A673 (cell line): Measurements from ENCODE around the gene ANKS1B. TPM values are rescaled to one million over a fixed set of nuclear protein-coding genes. Genes with fewer than 3 reads are reported as not detected.

Experiments used
- BruUV-seq: library from RNA; stranded (reverse); fragments of 400-500 nt; replicated peaks from 2 replicates; lab custom pipeline; 2021; lab: Mats Ljungman, UMichigan
- CTCF ChIA-PET: fragments of 300-600 bp; sonication (Branson Sonifier 250); formaldehyde crosslinking; loops from one replicate; lab custom pipeline; 2022; ENCODE audit warnings: antibody characterized with exemption; lab: Charles Lee
- POLR2A ChIA-PET: fragments of 300-600 bp; sonication (Branson Sonifier 250); formaldehyde crosslinking; loops from one replicate; lab custom pipeline; 2022; ENCODE audit warnings: antibody characterized with exemption; ENCODE audit not compliant: low non-redundant PET; lab: Charles Lee
- DNase-seq: peaks from one replicate; pipeline ENCODE4 v3.0.0-alpha.2; 2015; ENCODE audit warnings: low spot score
- H3K27ac ChIP-seq: fragments of 200-600 bp; sonication (generic); 2 replicates; pipeline ENCODE4 v1.5.1; 2016; ENCODE audit warnings: mixed run types, low read depth, mild to moderate bottlenecking, mixed read lengths, antibody characterized with exemption, low read length; ENCODE audit not compliant: poor library complexity, severe bottlenecking
- H3K27me3 ChIP-seq: fragments of 200-600 bp; sonication (generic); replicated peaks from 2 replicates; pipeline ENCODE4 v1.6.1; 2017; ENCODE audit warnings: mixed run types, low read depth, mild to moderate bottlenecking, mixed read lengths, antibody characterized with exemption, low read length; ENCODE audit not compliant: insufficient read depth, poor library complexity
- H3K36me3 ChIP-seq: fragments of 200-600 bp; sonication (generic); 2 replicates; pipeline ENCODE4 v1.6.1; 2016; ENCODE audit warnings: mixed run types, mild to moderate bottlenecking, mixed read lengths, antibody characterized with exemption, low read length; ENCODE audit not compliant: insufficient read depth, poor library complexity, severe bottlenecking
- H3K4me1 ChIP-seq: fragments of 200-600 bp; sonication (generic); 2 replicates; pipeline ENCODE4 v1.6.1; 2017; ENCODE audit warnings: mixed run types, mild to moderate bottlenecking, mixed read lengths, antibody characterized with exemption, low read length; ENCODE audit not compliant: insufficient read depth, poor library complexity, severe bottlenecking
- H3K4me3 ChIP-seq: fragments of 200-600 bp; sonication (generic); 2 replicates; pipeline ENCODE4 v1.5.1; 2016; ENCODE audit warnings: low read depth, mixed run types, mild to moderate bottlenecking, mixed read lengths, low read length; ENCODE audit not compliant: poor library complexity, severe bottlenecking
- H3K9me3 ChIP-seq: fragments of 200-600 bp; sonication (generic); 2 replicates; pipeline ENCODE4 v1.6.1; 2016; ENCODE audit warnings: mixed run types, low read depth, mild to moderate bottlenecking, mixed read lengths, antibody characterized with exemption, low read length; ENCODE audit not compliant: poor library complexity, severe bottlenecking
- CTCF ChIP-seq: fragments of 300-800, 200-600 bp; sonication (generic); conservative IDR thresholded peaks from 2 replicates; pipeline ENCODE4 v1.5.1; 2017; ENCODE audit warnings: low read depth, mild to moderate bottlenecking, antibody characterized with exemption, low read length, moderate library complexity, mixed read lengths
- EZH2 ChIP-seq: fragments of 200-600 bp; sonication (generic); IDR thresholded peaks from 2 replicates; pipeline ENCODE4 v1.6.1; 2017; ENCODE audit warnings: borderline replicate concordance, low read depth, mild to moderate bottlenecking, mixed read lengths, antibody characterized with exemption, low read length; ENCODE audit not compliant: poor library complexity, severe bottlenecking
- intact Hi-C: fragments of 100-400 bp; cut with micrococcal nuclease; formaldehyde crosslinking; loops from one replicate; pipeline ENCODE4 v1.10.0; 2022; ENCODE audit not compliant: unreplicated experiment
- total RNA-seq: library from RNA; stranded (reverse); gene quantifications from 2 replicates; pipeline ENCODE4 v1.2.3, GENCODE V29; 2021

Gene ANKS1B
- total RNA-seq, 1 experiment from 2014 or later, result 0.99 TPM

- Histone ChIP-seq H3K36me3 (no peaks in the 10 kb centered on the region), H3K4me1 (no peaks in the 10 kb centered on the region), H3K4me3 (no peak overlapping the region), H3K9me3 (no peaks in the 10 kb centered on the region), H3K27me3 (no peaks in the 10 kb centered on the region), H3K27ac (no peak overlapping the region)
- no peak for DNase-seq
- no TSS peak for BruUV-seq
- intact Hi-C loops, result no loop called here
- POLR2A ChIA-PET, result no interaction called here
- CTCF ChIA-PET, result no interaction called here
- TF ChIP-seq EZH2 (no peak), CTCF (no peak)
Observed at GRCh38 chr12:99020871-99021270, 963.9 kb downstream of the ANKS1B start.

- Histone ChIP-seq H3K27ac (no peak overlapping the region), H3K27me3 (no peaks in the 10 kb centered on the region), H3K4me1 (no peaks in the 10 kb centered on the region), H3K4me3 (no peak overlapping the region), H3K36me3 (no peaks in the 10 kb centered on the region), H3K9me3 (no peaks in the 10 kb centered on the region)
- intact Hi-C loops, result no loop called here
- TF ChIP-seq EZH2 (no peak), CTCF (no peak)
- POLR2A ChIA-PET, result no interaction called here
- CTCF ChIA-PET, result no interaction called here
- no TSS peak for BruUV-seq
- DNase-seq, result no peak
Observed at GRCh38 chr12:99019798-99020197, 964.9 kb downstream of the ANKS1B start.

GRCh38 chr12:99017971-99018370 is 966.8 kb downstream of the ANKS1B start:
- Histone ChIP-seq H3K27me3 (no peaks in the 10 kb centered on the region), H3K9me3 (no peaks in the 10 kb centered on the region), H3K36me3 (no peaks in the 10 kb centered on the region), H3K4me3 (no peak overlapping the region), H3K27ac (no peak overlapping the region), H3K4me1 (no peaks in the 10 kb centered on the region)
- POLR2A ChIA-PET, result no interaction called here
- no peak for TF ChIP-seq CTCF
- TF ChIP-seq EZH2, result no peak
- BruUV-seq, result no TSS peak
- intact Hi-C loops, result no loop called here
- CTCF ChIA-PET, result no interaction called here
- no peak for DNase-seq
